GM19099 (cell line): ENCODE results near the gene CEP85.

ENCODE experiments used
- POLR2A ChIP-seq: IDR thresholded peaks from 3 replicates; pipeline ENCODE4 v1.6.1; 2011; ENCODE audit warnings: low read depth; ENCODE audit not compliant: insufficient read length; ENCODE audit errors: extremely low read depth

Gene CEP85

GRCh38 chr1:26290122-26290881, 56.3 kb downstream of the CEP85 start:
- TF ChIP-seq POLR2A: no peak

- TF ChIP-seq POLR2A: no peak
Observed at GRCh38 chr1:26290882-26291261, 56.9 kb downstream of the CEP85 start.

GRCh38 chr1:26291433-26291832, 57.4 kb downstream of the CEP85 start:
- no peak for TF ChIP-seq POLR2A

GRCh38 chr1:26291939-26292338, 57.9 kb downstream of the CEP85 start:
- TF ChIP-seq POLR2A: no peak

GRCh38 chr1:26293911-26294463, 60.0 kb downstream of the CEP85 start:
- no peak for TF ChIP-seq POLR2A

- TF ChIP-seq POLR2A: no peak
Observed at GRCh38 chr1:26295194-26296138, 61.5 kb downstream of the CEP85 start.

GRCh38 chr1:26296340-26297056, 62.5 kb downstream of the CEP85 start:
- no peak for TF ChIP-seq POLR2A

- no peak for TF ChIP-seq POLR2A
Observed at GRCh38 chr1:26297057-26297790, 63.2 kb downstream of the CEP85 start.

GRCh38 chr1:26297791-26298124, 63.8 kb downstream of the CEP85 start:
- no peak for TF ChIP-seq POLR2A

GRCh38 chr1:26300578-26301275, 66.7 kb downstream of the CEP85 start:
- no peak for TF ChIP-seq POLR2A

GRCh38 chr1:26302733-26303405, 68.9 kb downstream of the CEP85 start:
- no peak for TF ChIP-seq POLR2A

- TF ChIP-seq POLR2A: no peak
Observed at GRCh38 chr1:26305667-26306289, 71.8 kb downstream of the CEP85 start.
